ENCODE measurements around the gene RAP1GAP2.

DNA sequence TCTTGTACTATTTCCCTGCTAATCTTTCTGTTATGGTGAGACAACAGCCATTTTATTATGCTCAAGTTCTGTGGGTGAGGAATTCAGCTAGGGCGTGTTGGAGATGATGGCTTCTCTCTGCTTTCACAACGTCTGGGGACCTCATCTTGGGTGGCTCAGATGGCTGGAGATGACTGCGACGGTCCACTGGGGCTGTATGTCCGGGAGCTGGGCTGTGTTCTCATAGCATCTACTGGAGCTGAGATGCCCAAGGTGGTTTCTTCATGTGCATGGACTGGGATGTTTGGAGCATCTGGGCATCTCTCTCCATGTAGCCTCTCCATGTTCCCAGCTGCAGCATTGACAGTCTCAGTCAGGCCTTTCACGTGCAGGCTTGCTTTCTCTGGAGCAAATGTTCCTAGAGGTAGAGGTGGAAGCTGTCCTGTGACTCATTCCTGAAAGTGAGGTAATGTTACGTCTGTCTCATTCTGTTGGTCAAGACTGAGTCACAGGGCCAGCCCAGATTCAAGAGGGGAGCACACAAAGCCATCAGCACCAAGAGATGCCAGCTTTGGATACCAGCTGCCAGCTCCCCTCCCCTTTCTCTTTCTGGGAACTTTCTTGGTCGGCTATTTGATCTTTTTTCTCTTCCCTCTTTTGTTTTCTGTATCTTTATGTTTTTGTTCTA is 96.2 kb downstream of the RAP1GAP2 start:
- no peak for TF ChIP-seq POLR2A (IDR thresholded peaks at IDR 0.05)
- TF ChIP-seq, protein P1, sequence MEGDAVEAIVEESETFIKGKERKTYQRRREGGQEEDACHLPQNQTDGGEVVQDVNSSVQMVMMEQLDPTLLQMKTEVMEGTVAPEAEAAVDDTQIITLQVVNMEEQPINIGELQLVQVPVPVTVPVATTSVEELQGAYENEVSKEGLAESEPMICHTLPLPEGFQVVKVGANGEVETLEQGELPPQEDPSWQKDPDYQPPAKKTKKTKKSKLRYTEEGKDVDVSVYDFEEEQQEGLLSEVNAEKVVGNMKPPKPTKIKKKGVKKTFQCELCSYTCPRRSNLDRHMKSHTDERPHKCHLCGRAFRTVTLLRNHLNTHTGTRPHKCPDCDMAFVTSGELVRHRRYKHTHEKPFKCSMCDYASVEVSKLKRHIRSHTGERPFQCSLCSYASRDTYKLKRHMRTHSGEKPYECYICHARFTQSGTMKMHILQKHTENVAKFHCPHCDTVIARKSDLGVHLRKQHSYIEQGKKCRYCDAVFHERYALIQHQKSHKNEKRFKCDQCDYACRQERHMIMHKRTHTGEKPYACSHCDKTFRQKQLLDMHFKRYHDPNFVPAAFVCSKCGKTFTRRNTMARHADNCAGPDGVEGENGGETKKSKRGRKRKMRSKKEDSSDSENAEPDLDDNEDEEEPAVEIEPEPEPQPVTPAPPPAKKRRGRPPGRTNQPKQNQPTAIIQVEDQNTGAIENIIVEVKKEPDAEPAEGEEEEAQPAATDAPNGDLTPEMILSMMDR (IDR thresholded peaks at IDR 0.05): no peak
